Body of pancreas (tissue), 4 donors: ENCODE measurements around the gene ANTKMT. TPM values are rescaled to one million over a fixed set of nuclear protein-coding genes. Genes with fewer than 3 reads are reported as not detected.

Experiments
- ATAC-seq: fragments of 150-250 bp; one replicate; pipeline ENCODE4 v1.9.1; 2016
- DNase-seq, 4 donors: peaks; one replicate each; pipeline ENCODE4 v3.0.0-alpha.2; 2019
- H3K27ac ChIP-seq, 4 donors: fragments of 200-600 bp; sonication (generic); 1 replicate in 3 of 4; 2 replicates in 1 of 4; pipeline versions ENCODE4 v1.5.1 to v1.6.1; 2016 to 2019; ENCODE audit warnings: mild to moderate bottlenecking in 1 of 4, mixed read lengths in 1 of 4, moderate library complexity in 1 of 4
- H3K27me3 ChIP-seq, 2 donors: fragments of 200-600 bp; sonication (generic); one replicate each; pipeline ENCODE4 v1.6.0; 2016; ENCODE audit warnings: mild to moderate bottlenecking in 1 of 2
- H3K36me3 ChIP-seq, 2 donors: fragments of 200-600 bp; sonication (generic); replicated peaks in 1 of 2; 2 replicates each; pipeline ENCODE4 v1.5.1; 2016; ENCODE audit warnings: low read depth in 2 of 2; ENCODE audit not compliant: insufficient read depth in 1 of 2
- H3K4me1 ChIP-seq: fragments of 200-600 bp; sonication (generic); one replicate; pipeline ENCODE4 v1.6.0; 2016
- H3K4me3 ChIP-seq, 2 donors: fragments of 200-600 bp; sonication (generic); 1 replicate in 1 of 2; 2 replicates in 1 of 2; pipeline ENCODE4 v1.5.1; 2016 to 2019
- H3K9me3 ChIP-seq, 3 donors: fragments of 200-600 bp; sonication (generic); 1 replicate in 2 of 3; 2 replicates in 1 of 3; pipeline ENCODE4 v1.5.1; 2016
- CTCF ChIP-seq, 7 experiments: fragments of 450-650 bp in 4 of 7; fragments of 200-600 bp in 3 of 7; sonication (generic) in 3 of 7; IDR thresholded peaks; one replicate each; pipeline ENCODE4 v1.5.1; 2016 to 2019; ENCODE audit warnings: antibody characterized with exemption in 7 of 7
- POLR2A ChIP-seq, 3 donors: fragments of 450-650 bp; IDR thresholded peaks; one replicate each; pipeline ENCODE4 v1.6.1; 2016; ENCODE audit warnings: antibody characterized with exemption in 3 of 3, mild to moderate bottlenecking in 2 of 3
- WGBS, 2 donors: methylation state at CpG; one replicate each; pipeline ENCODE4 v1.1.5; 2017; 5-methylcytosine and 5-hydroxymethylcytosine counted together
- intact Hi-C: fragments of 100-400 bp; cut with DNase I; formaldehyde crosslinking; loops from one replicate; pipeline ENCODE4 v1.15.1; 2023
- total RNA-seq, 2 donors: library from RNA; depleted of rRNA; stranded (reverse); fragments of >200 nt; gene quantifications; one replicate each; pipeline ENCODE4 v1.1.0, GENCODE V29; 2016

ANTKMT gene
- total RNA-seq, 2 donors from 2014 or later: 71.6 to 189 TPM

GRCh38 chr16:760545-761343 lies 39.8 kb downstream of the ANTKMT start, which contains the start of gene MSLN:
TSS of gene MSLN (plus strand) at chr16:760734. CDS start at chr16:762681, 1,947 bp downstream.
- WGBS, 2 donors: 72 to 73% methylated on average over 16 to 36 of the region's 37 CpGs
- H3K4me3 ChIP-seq: no peak within 1 kb of the TSS
- no peaks in the 10 kb centered on the region for H3K36me3 ChIP-seq
- intact Hi-C loops: no loop called here
- DNase-seq: no peak
- no peak for TF ChIP-seq CTCF (IDR thresholded peaks at IDR 0.05)
- no peak for TF ChIP-seq POLR2A (IDR thresholded peaks at IDR 0.05)
- no peaks in the 10 kb centered on the region for H3K27me3 ChIP-seq
- H3K27ac ChIP-seq: no peak within 1 kb of the TSS
- H3K4me1 ChIP-seq: no peaks in the 10 kb centered on the region
- H3K9me3 ChIP-seq: no peaks in the 10 kb centered on the region
- no peak for ATAC-seq

- no peak for ATAC-seq
- Histone ChIP-seq H3K27me3 (no peaks in the 10 kb centered on the region), H3K4me3 (no peak overlapping the region)
Measured at GRCh38 chr16:761625-762513, 40.9 kb downstream of the ANTKMT start.

GRCh38 chr16:762595-763268 lies 41.8 kb downstream of the ANTKMT start:
- Histone ChIP-seq H3K4me3 (no peak overlapping the region), H3K27ac (no peak overlapping the region), H3K9me3 (no peaks in the 10 kb centered on the region), H3K4me1 (no peaks in the 10 kb centered on the region), H3K27me3 (no peaks in the 10 kb centered on the region), H3K36me3 (no peaks in the 10 kb centered on the region)
- intact Hi-C loops: no loop called here
- ATAC-seq (no peak), DNase-seq (no peak)
- TF ChIP-seq POLR2A (IDR thresholded peaks at IDR 0.05): no peak
- no peak for TF ChIP-seq CTCF (IDR thresholded peaks at IDR 0.05)
- WGBS, 2 donors: 43 to 66% methylated on average over 4 to 16 of the region's 17 CpGs

More at GRCh38 chr16:761625-762513, 40.9 kb downstream of the ANTKMT start:
- DNase-seq: no peak
- Histone ChIP-seq H3K36me3 (no peaks in the 10 kb centered on the region), H3K27ac (no peak overlapping the region), H3K9me3 (no peaks in the 10 kb centered on the region), H3K4me1 (no peaks in the 10 kb centered on the region)
- no peak for TF ChIP-seq POLR2A (IDR thresholded peaks at IDR 0.05)
- TF ChIP-seq CTCF (IDR thresholded peaks at IDR 0.05): no peak
- 62 to 71% methylated on average over 2 to 21 of the region's 22 CpGs for WGBS, 2 donors
- intact Hi-C loops: no loop called here

- ATAC-seq (no peak), DNase-seq (no peak)
- intact Hi-C loops: no loop called here
- no peak overlapping the region for H3K27ac ChIP-seq
- no peaks in the 10 kb centered on the region for H3K4me1 ChIP-seq
- no peaks in the 10 kb centered on the region for H3K36me3 ChIP-seq
- H3K4me3 ChIP-seq: no peak overlapping the region
- TF ChIP-seq CTCF (IDR thresholded peaks at IDR 0.05) (no peak), POLR2A (IDR thresholded peaks at IDR 0.05) (no peak)
- no peaks in the 10 kb centered on the region for H3K27me3 ChIP-seq
- WGBS, 2 donors: 56 to 59% methylated on average over 7 to 20 of the region's 21 CpGs
- H3K9me3 ChIP-seq: no peaks in the 10 kb centered on the region
Measured at GRCh38 chr16:763369-764183, 42.6 kb downstream of the ANTKMT start.
